Upper lobe of left lung (tissue), 6 donors: ENCODE measurements around the gene TNC. TPM values are rescaled to one million over a fixed set of nuclear protein-coding genes. Genes with fewer than 3 reads are reported as not detected.
A peak's percentile ranks its signal among the peaks of the same experiment; 100 is the strongest.

Experiments used
- ATAC-seq, 2 donors: fragments of 200-7000 bp; cut with Tn5 transposase; one replicate each; pipeline ENCODE4 v1.9.1; 2022; ENCODE audit warnings: mild to moderate bottlenecking in 2 of 2, moderate library complexity in 2 of 2; ENCODE audit not compliant: low FRiP score in 2 of 2
- DNase-seq, 2 donors: peaks; one replicate each; pipeline ENCODE4 v3.0.0-alpha.2; 2019 to 2020
- H3K27ac ChIP-seq, 4 donors: fragments of 200-600 bp; sonication (generic); one replicate each; pipeline ENCODE4 v1.5.1; 2016 to 2019
- H3K27me3 ChIP-seq, 4 donors: fragments of 200-600 bp; sonication (generic); one replicate each; pipeline ENCODE4 v1.5.1; 2017 to 2019
- H3K36me3 ChIP-seq, 4 donors: fragments of 200-600 bp; sonication (generic); one replicate each; pipeline ENCODE4 v1.5.1; 2016 to 2019
- H3K4me1 ChIP-seq, 4 donors: fragments of 200-600 bp; sonication (generic); one replicate each; pipeline ENCODE4 v1.5.1; 2018 to 2019
- H3K4me3 ChIP-seq, 4 donors: fragments of 200-600 bp; sonication (generic); one replicate each; pipeline ENCODE4 v1.5.1; 2017 to 2019; ENCODE audit warnings: mild to moderate bottlenecking in 2 of 4, moderate library complexity in 1 of 4
- H3K9me3 ChIP-seq, 4 donors: fragments of 200-600 bp; sonication (generic); one replicate each; pipeline ENCODE4 v1.5.1; 2018 to 2019
- EP300 ChIP-seq, 4 donors: sonication (generic); formaldehyde crosslinking; IDR thresholded peaks; one replicate each; pipeline ENCODE4 v1.5.1; 2017; ENCODE audit warnings: antibody characterized with exemption in 4 of 4, control low read depth in 2 of 4
- POLR2A ChIP-seq, 4 donors: fragments of 450-650 bp; IDR thresholded peaks; one replicate each; pipeline ENCODE4 v1.5.1; 2016 to 2017; ENCODE audit warnings: antibody characterized with exemption in 4 of 4, mild to moderate bottlenecking in 2 of 4
- POLR2AphosphoS5 ChIP-seq, 2 donors: sonication (generic); formaldehyde crosslinking; IDR thresholded peaks; one replicate each; pipeline ENCODE4 v1.5.1; 2017; ENCODE audit warnings: antibody characterized with exemption in 2 of 2
- WGBS, 2 donors: methylation state at CpG; one replicate each; pipeline ENCODE4 v1.1.5; 2017 to 2018; 5-methylcytosine and 5-hydroxymethylcytosine counted together
- total RNA-seq, 6 donors: library from RNA; depleted of rRNA in 4 of 6; stranded (reverse); fragments of >200 nt in 4 of 6; gene quantifications; one replicate each; pipeline versions ENCODE4 v1.1.0 to v1.2.1, GENCODE V29; 2016 to 2021
- TF ChIP-seq, protein P1 (sequence below), 6 experiments: fragments of 450-650 bp in 4 of 6; fragments of 200-600 bp in 2 of 6; sonication (generic) in 2 of 6; IDR thresholded peaks; one replicate each; pipeline ENCODE4 v1.5.1; 2016 to 2019; ENCODE audit warnings: antibody characterized with exemption in 6 of 6
- donor health status: DM: no; HTN: no; CAD: no; lungs with moderate emphysema.
- donor health status: DM: no; HTN: yes; CAD: no; lungs with severe emphysema.

Gene TNC
- total RNA-seq, 6 donors from 2014 or later = 7.3 to 53.5 (median 23.8) TPM

GRCh38 chr9:115090486-115090885, 27.5 kb downstream of the TNC start:
- WGBS, 2 donors = 87 to 97% methylated on average over 5 to 9 of the region's 9 CpGs
- no peaks in the 10 kb centered on the region for H3K27me3 ChIP-seq
- H3K36me3 ChIP-seq = no peaks in the 10 kb centered on the region
- TF ChIP-seq, protein P1, sequence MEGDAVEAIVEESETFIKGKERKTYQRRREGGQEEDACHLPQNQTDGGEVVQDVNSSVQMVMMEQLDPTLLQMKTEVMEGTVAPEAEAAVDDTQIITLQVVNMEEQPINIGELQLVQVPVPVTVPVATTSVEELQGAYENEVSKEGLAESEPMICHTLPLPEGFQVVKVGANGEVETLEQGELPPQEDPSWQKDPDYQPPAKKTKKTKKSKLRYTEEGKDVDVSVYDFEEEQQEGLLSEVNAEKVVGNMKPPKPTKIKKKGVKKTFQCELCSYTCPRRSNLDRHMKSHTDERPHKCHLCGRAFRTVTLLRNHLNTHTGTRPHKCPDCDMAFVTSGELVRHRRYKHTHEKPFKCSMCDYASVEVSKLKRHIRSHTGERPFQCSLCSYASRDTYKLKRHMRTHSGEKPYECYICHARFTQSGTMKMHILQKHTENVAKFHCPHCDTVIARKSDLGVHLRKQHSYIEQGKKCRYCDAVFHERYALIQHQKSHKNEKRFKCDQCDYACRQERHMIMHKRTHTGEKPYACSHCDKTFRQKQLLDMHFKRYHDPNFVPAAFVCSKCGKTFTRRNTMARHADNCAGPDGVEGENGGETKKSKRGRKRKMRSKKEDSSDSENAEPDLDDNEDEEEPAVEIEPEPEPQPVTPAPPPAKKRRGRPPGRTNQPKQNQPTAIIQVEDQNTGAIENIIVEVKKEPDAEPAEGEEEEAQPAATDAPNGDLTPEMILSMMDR (IDR thresholded peaks at IDR 0.05) = no peak
- TF ChIP-seq POLR2AphosphoS5 (IDR thresholded peaks at IDR 0.05) = no peak
- no peak for TF ChIP-seq EP300 (IDR thresholded peaks at IDR 0.05)
- TF ChIP-seq POLR2A (IDR thresholded peaks at IDR 0.05) = no peak
- no peaks in the 10 kb centered on the region for H3K4me1 ChIP-seq
- H3K4me3 ChIP-seq = no peak overlapping the region
- DNase-seq (peak in 1 of 2 donors; percentile 43), ATAC-seq (no peak)
- no peak overlapping the region for H3K27ac ChIP-seq
- H3K9me3 ChIP-seq = no peaks in the 10 kb centered on the region

DNA sequence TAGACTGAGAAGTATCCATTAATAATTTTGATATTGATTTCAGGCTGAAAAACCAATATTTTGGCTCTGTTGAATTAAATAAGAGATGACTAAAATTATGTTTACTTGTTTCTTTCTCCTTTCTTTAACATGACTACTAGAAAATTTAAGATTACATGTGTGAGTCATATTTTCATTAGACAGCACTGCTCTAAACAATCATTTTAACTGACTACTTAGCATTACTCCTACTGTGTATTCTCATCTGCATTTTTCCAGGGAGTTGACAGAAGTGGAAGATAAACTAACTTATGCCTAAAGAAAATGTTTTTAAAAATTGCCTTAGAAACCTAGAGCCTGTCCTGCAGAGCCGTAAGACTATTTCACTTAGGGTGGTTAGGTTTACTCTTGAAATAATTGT, 29.1 kb downstream of the TNC start:
- H3K36me3 ChIP-seq = no peaks in the 10 kb centered on the region
- ATAC-seq = no peak
- H3K4me3 ChIP-seq = no peak overlapping the region
- DNase-seq = no peak
- TF ChIP-seq POLR2AphosphoS5 (IDR thresholded peaks at IDR 0.05) = no peak
- no peak overlapping the region for H3K27ac ChIP-seq
- H3K27me3 ChIP-seq = no peaks in the 10 kb centered on the region
- no peaks in the 10 kb centered on the region for H3K4me1 ChIP-seq
- WGBS, 2 donors = 94% methylated on average over 1 of the region's 1 CpG
- H3K9me3 ChIP-seq = no peaks in the 10 kb centered on the region

- DNase-seq = peak in 1 of 2 donors; percentile 61
- no peaks in the 10 kb centered on the region for H3K9me3 ChIP-seq
- no peak overlapping the region for H3K27ac ChIP-seq
- no peak for ATAC-seq
- TF ChIP-seq POLR2AphosphoS5 (IDR thresholded peaks at IDR 0.05) (no peak), EP300 (IDR thresholded peaks at IDR 0.05) (no peak), POLR2A (IDR thresholded peaks at IDR 0.05) (no peak)
- TF ChIP-seq, protein P1 (IDR thresholded peaks at IDR 0.05) = no peak
- WGBS, 2 donors = 93 to 98% methylated on average over 4 to 20 of the region's 20 CpGs
- no peak overlapping the region for H3K4me3 ChIP-seq
- H3K36me3 ChIP-seq = no peaks in the 10 kb centered on the region
- no peaks in the 10 kb centered on the region for H3K27me3 ChIP-seq
- H3K4me1 ChIP-seq = no peaks in the 10 kb centered on the region
These were observed 31.1 kb downstream of the TNC start for GRCh38 chr9:115086886-115087285.

- Histone ChIP-seq H3K36me3 (peaks cover 0 to 2% (median 0%) of the 10 kb centered on the region in 4 donors), H3K9me3 (no peaks in the 10 kb centered on the region), H3K4me1 (no peaks in the 10 kb centered on the region), H3K27me3 (no peaks in the 10 kb centered on the region), H3K4me3 (no peak overlapping the region), H3K27ac (no peak overlapping the region)
- TF ChIP-seq EP300 (IDR thresholded peaks at IDR 0.05) (no peak), POLR2AphosphoS5 (IDR thresholded peaks at IDR 0.05) (no peak), POLR2A (IDR thresholded peaks at IDR 0.05) (no peak)
- TF ChIP-seq, protein P1 (IDR thresholded peaks at IDR 0.05) = no peak
- 97% methylated on average over 18 to 19 of the region's 19 CpGs for WGBS, 2 donors
- ATAC-seq (peak in 1 of 2 donors; percentile 17), DNase-seq (peak in 1 of 2 donors; percentile 58)
These were observed 31.5 kb downstream of the TNC start for GRCh38 chr9:115086461-115086860.

DNA sequence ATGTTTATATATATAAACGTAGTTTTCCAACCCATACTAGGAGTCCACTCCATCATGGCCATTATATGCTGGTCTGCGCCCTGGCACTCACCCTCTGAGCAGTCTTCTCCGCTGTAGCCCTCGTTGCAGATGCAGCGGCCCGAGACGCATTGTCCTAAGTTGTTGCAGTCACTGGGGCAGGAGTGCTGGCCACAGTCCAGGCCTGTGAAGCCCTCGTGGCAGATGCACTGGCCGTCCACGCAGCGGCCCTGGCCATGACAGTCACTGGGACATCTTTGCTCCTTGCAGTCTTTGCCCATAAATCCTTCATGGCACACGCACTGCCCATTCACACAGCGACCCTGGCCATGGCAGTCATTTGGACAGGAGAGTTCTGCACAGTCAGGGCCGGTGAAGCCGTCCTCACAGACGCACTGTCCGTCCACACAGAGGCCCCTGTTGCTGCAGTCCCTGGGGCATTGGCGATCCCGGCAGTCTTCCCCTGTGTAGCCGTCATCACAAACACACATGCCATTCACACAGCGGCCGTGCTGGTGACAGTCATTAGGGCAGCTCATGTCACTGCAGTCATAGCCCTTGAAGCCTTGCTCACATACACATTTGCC, 32.1 kb downstream of the TNC start:
- TF ChIP-seq POLR2AphosphoS5 (IDR thresholded peaks at IDR 0.05) (no peak), POLR2A (IDR thresholded peaks at IDR 0.05) (no peak), EP300 (IDR thresholded peaks at IDR 0.05) (no peak)
- TF ChIP-seq, protein P1 (IDR thresholded peaks at IDR 0.05) = no peak
- Histone ChIP-seq H3K36me3 (peaks cover 0 to 3% (median 0%) of the 10 kb centered on the region in 4 donors), H3K9me3 (no peaks in the 10 kb centered on the region), H3K27ac (no peak overlapping the region), H3K27me3 (no peaks in the 10 kb centered on the region), H3K4me1 (no peaks in the 10 kb centered on the region), H3K4me3 (no peak overlapping the region)
- ATAC-seq = peak in 1 of 2 donors; percentile 38
- WGBS, 2 donors = 90 to 94% methylated on average over 18 to 22 of the region's 22 CpGs
- peak in 1 of 2 donors; percentile 73 for DNase-seq
